Lower lobe of right lung (tissue), 2 donors: ENCODE results near the gene PEX7. TPM values are rescaled to one million over a fixed set of nuclear protein-coding genes. Genes with fewer than 3 reads are reported as not detected.

Experiments used
- ATAC-seq, 2 donors: fragments of 200-7000 bp; cut with Tn5 transposase; one replicate each; pipeline ENCODE4 v1.9.1; 2020 to 2022; ENCODE audit warnings: mild to moderate bottlenecking in 2 of 2, moderate library complexity in 2 of 2
- DNase-seq: peaks from one replicate; pipeline ENCODE4 v3.0.0-alpha.2; 2020
- H3K27ac ChIP-seq: fragments of 200-600 bp; one replicate; pipeline ENCODE4 v1.8.0; 2022
- H3K27me3 ChIP-seq: fragments of 200-600 bp; one replicate; pipeline ENCODE4 v1.8.0; 2022; ENCODE audit warnings: low read depth
- H3K36me3 ChIP-seq: fragments of 200-600 bp; one replicate; pipeline ENCODE4 v1.8.0; 2022; ENCODE audit warnings: mild to moderate bottlenecking
- H3K4me1 ChIP-seq: fragments of 200-600 bp; one replicate; pipeline ENCODE4 v1.8.0; 2022
- H3K4me3 ChIP-seq: fragments of 200-600 bp; one replicate; pipeline ENCODE4 v1.8.0; 2022; ENCODE audit warnings: mild to moderate bottlenecking
- H3K9me3 ChIP-seq: fragments of 200-600 bp; one replicate; pipeline ENCODE4 v1.8.0; 2022
- intact Hi-C: fragments of 100-400 bp; cut with DNase I; formaldehyde crosslinking; loops from one replicate; pipeline ENCODE4 v1.11.0; 2022
- total RNA-seq: library from RNA; stranded (reverse); fragmentation: NEBNext Ultra II Directional; extraction: Animal tissue kit (Norgen Biotek cat#: 25700); gene quantifications from one replicate; pipeline ENCODE4 v1.2.1, GENCODE V29; 2021
- TF ChIP-seq, protein P1 (sequence below): fragments of 200-600 bp; IDR thresholded peaks from one replicate; pipeline ENCODE4 v1.8.0; 2022; ENCODE audit warnings: antibody characterized with exemption, mild to moderate bottlenecking
- donor health status: DM: no; HTN: yes; CAD: no; lungs with severe emphysema.

PEX7 gene
- total RNA-seq, 1 donor from 2014 or later = 5.6 TPM

- intact Hi-C loops = no loop called here
- Histone ChIP-seq H3K36me3 (no peaks in the 10 kb centered on the region), H3K27me3 (no peaks in the 10 kb centered on the region), H3K4me1 (no peaks in the 10 kb centered on the region), H3K9me3 (no peaks in the 10 kb centered on the region), H3K27ac (no peak overlapping the region), H3K4me3 (no peak overlapping the region)
- TF ChIP-seq, protein P1, sequence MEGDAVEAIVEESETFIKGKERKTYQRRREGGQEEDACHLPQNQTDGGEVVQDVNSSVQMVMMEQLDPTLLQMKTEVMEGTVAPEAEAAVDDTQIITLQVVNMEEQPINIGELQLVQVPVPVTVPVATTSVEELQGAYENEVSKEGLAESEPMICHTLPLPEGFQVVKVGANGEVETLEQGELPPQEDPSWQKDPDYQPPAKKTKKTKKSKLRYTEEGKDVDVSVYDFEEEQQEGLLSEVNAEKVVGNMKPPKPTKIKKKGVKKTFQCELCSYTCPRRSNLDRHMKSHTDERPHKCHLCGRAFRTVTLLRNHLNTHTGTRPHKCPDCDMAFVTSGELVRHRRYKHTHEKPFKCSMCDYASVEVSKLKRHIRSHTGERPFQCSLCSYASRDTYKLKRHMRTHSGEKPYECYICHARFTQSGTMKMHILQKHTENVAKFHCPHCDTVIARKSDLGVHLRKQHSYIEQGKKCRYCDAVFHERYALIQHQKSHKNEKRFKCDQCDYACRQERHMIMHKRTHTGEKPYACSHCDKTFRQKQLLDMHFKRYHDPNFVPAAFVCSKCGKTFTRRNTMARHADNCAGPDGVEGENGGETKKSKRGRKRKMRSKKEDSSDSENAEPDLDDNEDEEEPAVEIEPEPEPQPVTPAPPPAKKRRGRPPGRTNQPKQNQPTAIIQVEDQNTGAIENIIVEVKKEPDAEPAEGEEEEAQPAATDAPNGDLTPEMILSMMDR = no peak
- DNase-seq = no peak
- ATAC-seq = no peak
Measured at GRCh38 chr6:136887953-136888352, 65.6 kb downstream of the PEX7 start.

DNA sequence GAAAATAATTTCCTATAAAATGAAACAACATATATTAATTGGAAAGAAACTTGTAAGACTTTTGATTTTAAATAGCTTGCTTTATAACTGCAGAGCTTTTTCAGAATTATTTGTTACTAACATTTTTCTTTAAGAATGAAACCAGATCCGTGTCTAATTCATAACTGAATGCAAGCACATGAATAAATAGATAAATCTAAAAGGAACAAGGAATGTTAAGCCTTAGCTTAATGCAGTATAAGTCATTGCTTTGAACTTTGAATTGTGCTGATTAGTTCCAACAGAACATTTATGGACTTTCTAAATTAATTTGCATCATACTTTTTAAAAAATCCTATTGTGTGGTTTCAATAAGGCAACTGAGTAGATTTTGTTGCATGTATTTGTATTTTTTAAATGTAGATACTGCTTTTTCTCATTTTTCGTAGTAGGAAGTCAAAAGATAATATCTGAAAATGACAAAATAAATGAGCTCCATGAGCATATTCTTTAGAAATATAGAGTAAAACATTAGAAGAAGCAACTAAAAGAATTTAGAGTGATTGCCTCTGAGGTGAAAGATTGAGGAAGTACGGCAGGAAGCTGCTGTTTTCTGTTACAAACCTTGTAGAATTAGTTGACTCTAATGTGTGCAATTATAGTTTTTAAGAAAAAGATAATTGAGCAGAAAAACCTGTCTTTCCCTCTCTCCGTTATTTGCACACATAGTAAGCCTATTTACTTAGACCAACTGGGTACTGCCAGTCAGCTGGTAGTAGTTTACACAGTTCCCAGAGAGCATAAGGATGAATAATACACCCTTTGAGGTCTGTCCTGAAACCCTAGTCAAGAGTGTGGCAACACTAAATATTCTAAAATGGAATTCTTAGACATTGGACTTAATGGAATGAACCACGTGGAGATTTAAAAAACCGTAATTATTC, 67.1 kb downstream of the PEX7 start:
- TF ChIP-seq, protein P1 = no peak
- intact Hi-C loops = no loop called here
- H3K36me3 ChIP-seq = no peaks in the 10 kb centered on the region
- no peak overlapping the region for H3K4me3 ChIP-seq
- DNase-seq (no peak), ATAC-seq (no peak)
- H3K4me1 ChIP-seq = no peaks in the 10 kb centered on the region
- H3K27me3 ChIP-seq = no peaks in the 10 kb centered on the region
- no peaks in the 10 kb centered on the region for H3K9me3 ChIP-seq
- no peak overlapping the region for H3K27ac ChIP-seq

GRCh38 chr6:136890194-136890839, 67.9 kb downstream of the PEX7 start:
- TF ChIP-seq, protein P1 = no peak
- H3K4me3 ChIP-seq = no peak overlapping the region
- no peaks in the 10 kb centered on the region for H3K27me3 ChIP-seq
- no peaks in the 10 kb centered on the region for H3K4me1 ChIP-seq
- H3K27ac ChIP-seq = no peak overlapping the region
- intact Hi-C loops = no loop called here
- no peaks in the 10 kb centered on the region for H3K9me3 ChIP-seq
- DNase-seq (no peak), ATAC-seq (no peak)
- no peaks in the 10 kb centered on the region for H3K36me3 ChIP-seq

GRCh38 chr6:136890986-136891385, 68.6 kb downstream of the PEX7 start:
- ATAC-seq (no peak), DNase-seq (no peak)
- Histone ChIP-seq H3K4me3 (no peak overlapping the region), H3K36me3 (no peaks in the 10 kb centered on the region), H3K4me1 (no peaks in the 10 kb centered on the region), H3K27ac (no peak overlapping the region), H3K9me3 (no peaks in the 10 kb centered on the region), H3K27me3 (no peaks in the 10 kb centered on the region)
- intact Hi-C loops = no loop called here
- TF ChIP-seq, protein P1 = no peak

- Histone ChIP-seq H3K27me3 (no peaks in the 10 kb centered on the region), H3K36me3 (no peaks in the 10 kb centered on the region), H3K27ac (no peak overlapping the region), H3K4me3 (no peak overlapping the region), H3K4me1 (no peaks in the 10 kb centered on the region), H3K9me3 (no peaks in the 10 kb centered on the region)
- intact Hi-C loops = no loop called here
- TF ChIP-seq, protein P1 = no peak
- DNase-seq (no peak), ATAC-seq (no peak)
Measured at GRCh38 chr6:136893187-136893586, 70.8 kb downstream of the PEX7 start.
